ENCODE results near the gene SOX13. TPM values are rescaled to one million over a fixed set of nuclear protein-coding genes. Genes with fewer than 3 reads are reported as not detected.

Gene SOX13
- total RNA-seq, 4 donors from 2014 or later = 13.3 to 25.6 (median 21.7) TPM

DNA sequence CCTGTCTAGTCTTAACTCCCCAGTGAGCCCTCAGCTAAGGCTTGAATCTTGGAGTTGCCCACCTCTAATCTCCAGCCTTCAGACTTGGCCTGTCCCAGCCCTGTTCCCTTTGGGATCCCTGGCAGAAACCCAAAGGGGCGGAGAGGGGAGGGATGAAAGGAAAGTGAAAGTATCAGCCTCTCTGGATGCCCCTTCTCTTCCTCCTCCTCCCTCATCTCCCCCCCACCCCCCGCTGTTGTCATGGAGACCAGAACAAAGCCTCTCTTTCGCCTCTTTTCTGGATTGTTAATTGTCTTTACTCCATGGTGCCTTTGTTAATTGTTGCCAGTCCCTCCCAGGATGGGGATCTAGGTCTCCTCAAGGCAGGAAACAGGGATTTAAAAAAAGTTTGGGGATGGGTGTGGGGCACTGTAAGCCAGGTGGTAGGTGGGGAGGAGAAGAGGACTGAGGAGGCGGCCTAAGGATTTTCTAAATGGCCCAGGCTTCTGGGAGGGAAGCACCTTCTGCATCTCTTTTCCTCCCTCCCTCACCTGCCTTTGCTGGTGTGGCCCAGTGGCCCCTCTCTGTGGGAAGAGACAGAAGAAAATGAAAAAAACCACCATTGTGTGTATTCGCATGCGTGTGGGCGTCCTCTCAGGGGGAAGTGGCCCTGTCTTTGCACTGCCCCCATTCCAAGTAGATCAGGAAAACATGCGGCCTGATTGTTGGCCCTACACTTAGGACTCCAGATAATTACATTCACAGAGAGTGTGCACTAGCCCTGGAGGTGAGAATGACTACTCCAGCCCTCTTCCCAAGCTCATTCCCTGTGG is 7.5 kb upstream of the SOX13 start:
- H3K27ac ChIP-seq (replicated peaks in 1 of 4) = peak overlapping the region in 1 of 4 donors; percentile 33
- H3K4me3 ChIP-seq = peak overlapping the region in 3 of 4 donors; percentile 3 to 32 (median 14)
- no peak for DNase-seq (ENCODE audit: extremely low spot score)
- H3K27me3 ChIP-seq = no peaks in the 10 kb centered on the region
- no peaks in the 10 kb centered on the region for H3K9me3 ChIP-seq
- peaks cover 6 to 15% (median 11%) of the 10 kb centered on the region in 4 donors for H3K4me1 ChIP-seq
- 47% methylated on average over 8 of the region's 8 CpGs for WGBS
- TF ChIP-seq, protein P1, sequence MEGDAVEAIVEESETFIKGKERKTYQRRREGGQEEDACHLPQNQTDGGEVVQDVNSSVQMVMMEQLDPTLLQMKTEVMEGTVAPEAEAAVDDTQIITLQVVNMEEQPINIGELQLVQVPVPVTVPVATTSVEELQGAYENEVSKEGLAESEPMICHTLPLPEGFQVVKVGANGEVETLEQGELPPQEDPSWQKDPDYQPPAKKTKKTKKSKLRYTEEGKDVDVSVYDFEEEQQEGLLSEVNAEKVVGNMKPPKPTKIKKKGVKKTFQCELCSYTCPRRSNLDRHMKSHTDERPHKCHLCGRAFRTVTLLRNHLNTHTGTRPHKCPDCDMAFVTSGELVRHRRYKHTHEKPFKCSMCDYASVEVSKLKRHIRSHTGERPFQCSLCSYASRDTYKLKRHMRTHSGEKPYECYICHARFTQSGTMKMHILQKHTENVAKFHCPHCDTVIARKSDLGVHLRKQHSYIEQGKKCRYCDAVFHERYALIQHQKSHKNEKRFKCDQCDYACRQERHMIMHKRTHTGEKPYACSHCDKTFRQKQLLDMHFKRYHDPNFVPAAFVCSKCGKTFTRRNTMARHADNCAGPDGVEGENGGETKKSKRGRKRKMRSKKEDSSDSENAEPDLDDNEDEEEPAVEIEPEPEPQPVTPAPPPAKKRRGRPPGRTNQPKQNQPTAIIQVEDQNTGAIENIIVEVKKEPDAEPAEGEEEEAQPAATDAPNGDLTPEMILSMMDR (IDR thresholded peaks at IDR 0.05) = no peak
- TF ChIP-seq POLR2AphosphoS5 (IDR thresholded peaks at IDR 0.05) (no peak), POLR2A (IDR thresholded peaks at IDR 0.05; ENCODE audit: low read depth) (no peak), EP300 (IDR thresholded peaks at IDR 0.05) (no peak)
- H3K36me3 ChIP-seq = no peaks in the 10 kb centered on the region
- intact Hi-C loops (cut with DNase I) = no loop called here

DNA sequence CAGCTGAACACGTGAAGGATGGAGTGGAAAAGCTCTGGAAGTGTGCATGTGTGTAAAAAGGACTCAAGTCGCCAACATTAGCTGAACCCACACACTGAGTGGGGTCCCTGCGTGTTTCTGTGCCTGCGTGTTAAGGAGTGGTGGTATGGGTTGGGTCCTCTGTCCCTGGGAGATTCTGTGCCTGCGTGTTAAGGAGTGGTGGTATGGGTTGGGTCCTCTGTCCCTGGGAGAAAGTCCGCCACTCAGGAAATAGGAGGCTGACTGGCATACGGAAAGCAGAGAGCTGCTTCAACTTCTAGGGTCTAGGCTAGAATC is 7.0 kb upstream of the SOX13 start:
- TF ChIP-seq, protein P1 (IDR thresholded peaks at IDR 0.05) = no peak
- TF ChIP-seq EP300 (IDR thresholded peaks at IDR 0.05) = no peak
- no peak for TF ChIP-seq POLR2AphosphoS5 (IDR thresholded peaks at IDR 0.05)
- no peak for TF ChIP-seq POLR2A (IDR thresholded peaks at IDR 0.05; ENCODE audit: low read depth)
- DNase-seq (ENCODE audit: extremely low spot score) = no peak
- Histone ChIP-seq H3K36me3 (no peaks in the 10 kb centered on the region), H3K4me3 (no peak overlapping the region), H3K4me1 (peaks cover 6 to 15% (median 11%) of the 10 kb centered on the region in 4 donors), H3K9me3 (no peaks in the 10 kb centered on the region), H3K27me3 (no peaks in the 10 kb centered on the region), H3K27ac (replicated peaks in 1 of 4) (no peak overlapping the region)
- WGBS = 93% methylated on average over 7 of the region's 7 CpGs
- intact Hi-C loops (cut with DNase I) = no loop called here

DNA sequence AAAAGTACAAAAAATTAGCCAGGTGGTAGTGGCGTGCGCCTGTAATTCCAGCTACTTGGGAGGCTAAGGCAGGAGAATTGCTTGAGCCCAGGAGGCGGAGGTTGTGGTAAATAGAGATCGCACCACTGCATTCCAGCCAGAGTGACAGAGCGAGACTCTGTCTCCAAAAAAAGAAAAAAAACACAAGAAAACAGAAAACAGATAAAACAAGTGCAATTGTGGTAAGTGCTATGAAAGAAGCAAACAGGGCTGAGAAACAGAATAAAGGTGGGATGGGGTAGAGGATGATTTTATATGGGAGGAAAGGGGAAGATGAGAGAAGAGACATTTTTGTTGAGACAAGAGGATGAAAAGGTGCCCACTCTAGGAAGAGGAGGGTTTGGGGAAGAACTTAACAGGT is 5.0 kb upstream of the SOX13 start:
- Histone ChIP-seq H3K27me3 (peaks cover 0 to 10% (median 0%) of the 10 kb centered on the region in 4 donors), H3K4me3 (no peak overlapping the region), H3K4me1 (peaks cover 13 to 23% (median 18%) of the 10 kb centered on the region in 4 donors), H3K36me3 (no peaks in the 10 kb centered on the region), H3K27ac (replicated peaks in 1 of 4) (no peak overlapping the region), H3K9me3 (no peaks in the 10 kb centered on the region)
- 92% methylated on average over 5 of the region's 5 CpGs for WGBS
- intact Hi-C loops (cut with DNase I) = no loop called here
- TF ChIP-seq POLR2A (IDR thresholded peaks at IDR 0.05; ENCODE audit: low read depth) = no peak
- no peak for TF ChIP-seq POLR2AphosphoS5 (IDR thresholded peaks at IDR 0.05)
- TF ChIP-seq EP300 (IDR thresholded peaks at IDR 0.05) = no peak
- TF ChIP-seq, protein P1 (IDR thresholded peaks at IDR 0.05) = no peak
- no peak for DNase-seq (ENCODE audit: extremely low spot score)

DNA sequence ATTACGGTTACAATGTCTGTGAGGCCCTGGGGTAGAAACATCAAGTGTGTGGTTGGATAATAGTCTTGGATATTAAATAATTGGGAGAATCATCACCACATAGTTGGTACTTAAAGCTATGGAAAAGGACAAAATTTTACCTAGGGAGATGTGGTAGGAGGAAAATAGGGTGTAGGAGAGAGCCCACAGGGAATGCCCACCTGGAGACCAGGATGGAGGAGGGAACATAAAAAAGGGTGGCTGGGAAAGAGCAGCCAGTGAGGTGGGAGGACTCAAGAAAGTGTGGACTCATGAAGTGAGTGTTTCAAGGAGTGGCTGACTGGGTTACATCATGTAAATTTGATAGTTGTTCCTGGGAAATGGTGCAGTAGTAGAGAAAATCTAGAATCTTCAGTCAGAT is 3.0 kb upstream of the SOX13 start:
- WGBS = 100% methylated on average over 1 of the region's 1 CpG

More for the DNA sequence above, 3.0 kb upstream of the SOX13 start:
- intact Hi-C loops (cut with DNase I) = loop anchor here (5.0 to 10.0 kb wide), 2 partner anchors 57 to 205 kb away; partner anchors contain the start of gene SNRPE
- H3K4me3 ChIP-seq = no peak overlapping the region
- DNase-seq (ENCODE audit: extremely low spot score) = no peak
- peaks cover 13 to 42% (median 33%) of the 10 kb centered on the region in 4 donors for H3K4me1 ChIP-seq
- TF ChIP-seq EP300 (IDR thresholded peaks at IDR 0.05) (no peak), POLR2A (IDR thresholded peaks at IDR 0.05; ENCODE audit: low read depth) (no peak), POLR2AphosphoS5 (IDR thresholded peaks at IDR 0.05) (no peak)
- TF ChIP-seq, protein P1 (IDR thresholded peaks at IDR 0.05) = no peak
- H3K27me3 ChIP-seq = peaks cover 0 to 30% (median 1%) of the 10 kb centered on the region in 4 donors
- H3K27ac ChIP-seq (replicated peaks in 1 of 4) = no peak overlapping the region
- H3K9me3 ChIP-seq = no peaks in the 10 kb centered on the region
- H3K36me3 ChIP-seq = no peaks in the 10 kb centered on the region

All from esophagus muscularis mucosa (tissue), 4 donors.